GM21717 (cell line): ENCODE data around the gene B3GNT9.

Source experiments
- ATAC-seq: cut with Tn5 transposase; IDR thresholded peaks from one replicate; pipeline ENCODE4 v1.9.1; 2021; ENCODE audit warnings: mild to moderate bottlenecking, moderate library complexity; ENCODE audit not compliant: unreplicated experiment

The B3GNT9 gene

DNA sequence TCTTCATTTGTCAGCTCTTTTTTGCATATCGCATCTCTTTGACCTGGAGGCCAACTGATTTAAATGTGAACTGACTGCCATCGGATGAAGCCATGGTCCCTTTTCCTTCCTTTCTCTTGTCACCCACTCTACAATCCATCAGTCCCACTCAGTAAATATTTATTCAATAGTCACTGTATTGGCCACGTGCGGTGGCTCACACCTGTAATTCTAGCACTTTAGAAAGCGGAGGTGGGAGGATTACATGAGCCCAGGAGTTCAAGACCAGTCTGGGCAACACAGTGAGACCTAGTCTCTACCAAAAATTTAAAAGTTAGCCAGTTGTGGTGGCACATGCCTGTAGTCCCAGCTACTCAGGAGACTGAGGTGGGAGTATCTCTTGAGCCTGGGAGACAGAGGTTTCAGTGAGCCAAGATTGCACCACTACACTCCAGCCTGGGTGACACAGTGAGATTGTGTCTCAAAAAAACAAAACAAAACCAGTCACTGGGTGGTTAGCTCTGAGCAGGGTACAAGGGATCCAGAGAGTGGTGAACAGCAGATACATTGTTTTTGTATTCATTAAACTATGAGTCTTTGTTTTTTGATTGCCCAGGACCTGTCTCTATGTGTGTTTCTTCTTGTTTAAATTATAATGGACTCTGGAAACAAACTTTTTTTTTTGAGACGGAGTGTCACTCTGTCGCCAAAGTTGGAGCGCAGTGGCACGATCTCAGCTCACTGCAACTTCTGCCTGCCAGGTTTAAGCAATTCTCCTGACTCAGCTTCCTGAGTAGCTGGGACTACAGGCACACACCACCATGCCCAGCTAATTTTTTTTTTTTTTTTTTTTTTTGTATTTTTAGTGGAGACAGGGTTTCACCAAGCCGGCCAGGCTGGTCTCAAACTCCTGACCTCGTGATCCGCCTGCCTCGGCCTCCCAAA lies 34.1 kb downstream of the B3GNT9 start:
- ATAC-seq: no peak

DNA sequence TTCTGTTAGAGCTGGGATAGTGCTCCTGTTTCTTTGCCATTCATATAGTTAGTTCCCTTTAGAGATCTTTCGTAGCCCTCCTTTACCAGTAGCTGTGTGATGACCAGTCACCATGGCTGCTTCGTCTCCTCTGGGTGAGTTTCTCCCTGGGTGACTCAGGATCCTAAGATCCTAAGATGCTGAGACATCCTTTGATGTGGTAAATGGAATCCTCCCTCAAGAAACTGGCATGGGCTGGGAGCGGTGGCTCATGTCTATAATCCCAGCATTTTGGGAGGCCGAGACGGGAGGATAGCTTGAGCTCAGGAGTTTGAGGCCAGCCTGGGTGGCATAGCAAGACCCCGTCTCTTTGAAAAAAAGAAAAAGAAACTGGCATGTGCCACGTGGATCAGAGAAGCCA lies 35.2 kb downstream of the B3GNT9 start:
- no peak for ATAC-seq

DNA sequence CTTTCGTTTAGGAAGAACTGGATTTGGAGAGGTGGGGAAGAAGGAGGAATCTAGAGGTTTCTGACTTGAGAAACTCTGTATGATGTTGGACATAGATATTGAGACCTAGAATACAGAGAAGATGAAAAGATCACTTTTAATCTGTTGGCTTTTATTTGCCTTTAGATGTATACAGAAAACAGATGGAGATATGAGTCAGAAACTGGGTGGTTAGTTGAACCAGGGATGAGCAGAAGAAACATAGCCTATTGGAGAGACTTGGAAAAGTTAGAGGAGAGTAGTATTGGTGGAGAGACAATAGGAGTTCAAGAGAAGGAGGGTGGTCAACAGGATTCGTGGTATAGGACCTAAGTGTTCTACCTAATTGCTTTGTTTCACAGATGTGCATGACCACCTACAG lies 36.0 kb downstream of the B3GNT9 start:
- no peak for ATAC-seq

DNA sequence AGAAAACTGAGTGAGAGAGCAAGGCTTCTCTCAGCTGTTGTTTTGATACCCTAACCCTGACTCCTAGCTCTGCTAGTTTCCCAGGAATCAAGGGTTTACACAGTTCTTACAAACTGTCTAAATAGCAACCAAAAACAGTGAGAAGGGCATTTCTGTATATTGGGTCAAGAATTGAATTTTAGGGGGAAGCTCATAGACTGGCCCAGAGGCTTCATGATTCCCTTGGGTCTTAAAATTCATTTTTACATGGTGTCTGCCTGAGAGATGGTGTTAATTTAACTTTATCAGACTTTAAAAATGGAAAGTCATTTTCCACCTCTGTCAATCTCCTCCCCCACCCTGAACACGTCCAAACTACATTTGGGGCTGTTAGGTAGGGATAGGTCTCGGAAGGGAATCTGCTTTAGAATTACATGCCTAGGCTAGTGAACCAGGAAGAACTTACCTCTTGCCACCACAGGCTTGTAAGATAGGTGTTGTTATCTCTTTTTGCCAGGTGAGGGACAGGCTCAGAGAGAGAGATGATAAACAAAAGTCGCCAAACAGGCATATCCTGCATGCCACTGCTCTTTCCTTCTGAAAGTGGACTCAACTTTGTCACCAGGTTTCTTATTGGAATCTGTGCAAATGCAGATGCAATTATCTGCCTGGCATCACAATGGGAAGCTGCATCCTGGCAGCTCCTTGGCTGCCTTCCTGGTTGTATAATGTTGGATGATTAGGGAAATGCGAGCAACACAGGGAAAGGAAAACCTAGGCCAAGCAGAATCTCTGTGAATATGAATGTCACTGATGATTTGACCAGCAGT lies 38.0 kb downstream of the B3GNT9 start:
- no peak for ATAC-seq

DNA sequence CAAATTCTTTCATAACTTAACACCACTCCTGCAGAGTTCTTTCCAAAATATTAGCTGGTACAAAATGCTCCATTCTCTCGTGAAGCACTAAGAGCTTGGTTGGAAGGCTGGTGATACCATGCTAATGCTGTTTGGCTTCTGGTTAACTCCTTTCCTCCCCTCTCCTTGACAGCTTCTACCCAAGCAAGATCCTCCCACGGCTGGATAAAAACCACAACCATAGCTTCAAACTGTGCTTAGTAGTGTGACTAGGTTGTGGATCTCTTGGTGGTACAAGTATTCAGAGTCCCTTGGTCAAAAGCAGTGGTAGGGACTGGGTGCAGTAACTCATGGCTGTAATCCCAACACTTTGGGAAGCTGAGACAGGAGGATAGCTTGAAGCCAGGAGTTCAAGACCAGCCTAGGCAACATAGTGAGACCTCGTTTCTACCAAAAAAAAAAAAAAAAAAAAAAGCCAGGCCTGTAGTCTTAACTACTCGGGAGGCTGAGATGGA lies 38.8 kb downstream of the B3GNT9 start:
- ATAC-seq: no peak

DNA sequence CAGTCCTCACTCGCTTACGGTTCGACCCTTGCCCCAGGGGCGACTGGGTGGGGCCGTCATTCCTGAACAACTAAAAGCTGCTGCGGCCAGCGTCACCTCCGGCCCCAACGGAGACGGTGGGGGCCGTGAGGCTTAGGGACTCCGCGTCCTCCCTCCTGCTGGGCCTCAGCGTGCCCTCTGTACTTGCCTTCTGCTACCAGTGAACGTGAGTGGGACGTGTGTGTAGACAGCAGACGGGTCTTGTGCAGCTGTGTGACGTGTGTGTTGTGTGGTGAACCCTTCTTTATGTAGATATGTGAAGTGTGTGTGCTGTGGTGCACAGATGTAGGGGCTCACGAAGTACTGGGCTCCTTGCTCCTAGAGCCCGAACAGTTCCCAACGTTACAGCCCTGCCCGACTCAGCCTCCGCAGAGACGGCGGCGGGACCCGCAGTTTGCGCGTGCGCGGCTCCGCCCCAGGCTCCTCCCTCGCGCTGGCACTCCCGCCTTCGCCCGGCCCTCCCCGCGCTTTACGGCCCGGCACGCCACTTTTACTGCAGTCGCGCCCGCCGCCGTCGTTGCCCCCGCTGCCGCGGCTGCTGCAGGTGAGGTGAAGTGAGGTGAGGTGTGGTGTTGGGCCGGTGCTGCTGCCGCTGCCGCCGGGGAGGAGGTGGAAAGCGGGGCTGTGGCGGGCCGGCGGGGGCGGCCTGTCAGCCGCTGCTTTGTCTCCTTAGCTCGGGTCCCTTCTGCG lies 41.2 kb downstream of the B3GNT9 start, which contains the start of gene PHAF1:
Gene PHAF1, plus strand, starts transcription at position 535 of the 729 bp plus-strand sequence. CDS start 235 bp downstream, outside the sequence.
- ATAC-seq: peak; percentile 86

DNA sequence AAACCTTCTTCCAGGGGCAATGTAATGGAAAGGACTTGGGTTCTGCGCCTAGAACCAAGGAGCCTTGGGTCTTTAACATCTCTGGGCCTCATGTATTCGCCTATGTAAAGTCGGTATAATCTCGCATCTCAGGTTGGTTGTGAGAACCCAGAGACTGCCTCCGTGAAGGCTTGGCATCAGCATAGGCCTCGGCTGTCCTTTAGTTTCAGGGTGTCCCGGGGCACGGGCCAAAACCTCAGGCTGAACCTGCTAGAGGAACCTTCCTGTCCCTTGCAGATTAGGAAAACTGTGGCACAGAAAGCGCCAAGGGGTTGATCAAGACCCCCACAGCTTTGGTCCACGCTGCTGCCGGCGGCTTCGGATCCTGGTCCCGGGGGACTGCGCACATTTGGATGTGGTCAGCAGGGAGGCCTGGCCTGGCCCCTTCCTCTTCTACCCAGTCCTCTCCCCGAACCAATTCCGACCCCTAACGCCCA lies 41.8 kb downstream of the B3GNT9 start:
- no peak for ATAC-seq

DNA sequence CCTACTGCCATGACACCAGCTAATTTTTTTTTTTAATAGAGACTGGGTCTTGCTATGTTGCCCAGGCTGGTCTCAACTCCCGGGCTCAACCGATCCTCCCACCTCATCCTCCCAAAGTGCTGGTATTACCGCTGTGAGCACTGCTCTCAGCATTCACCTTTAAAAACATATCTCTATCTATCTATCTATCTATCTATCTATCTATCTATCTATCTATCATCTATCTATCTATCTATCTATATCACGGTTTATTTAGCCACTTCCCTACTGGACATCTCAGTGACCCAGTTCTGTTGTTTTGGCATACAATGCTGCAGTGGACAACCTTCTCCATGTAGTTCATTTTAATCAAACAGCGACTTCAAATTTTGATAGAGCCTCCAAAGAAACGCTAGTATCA lies 42.3 kb downstream of the B3GNT9 start:
- no peak for ATAC-seq

DNA sequence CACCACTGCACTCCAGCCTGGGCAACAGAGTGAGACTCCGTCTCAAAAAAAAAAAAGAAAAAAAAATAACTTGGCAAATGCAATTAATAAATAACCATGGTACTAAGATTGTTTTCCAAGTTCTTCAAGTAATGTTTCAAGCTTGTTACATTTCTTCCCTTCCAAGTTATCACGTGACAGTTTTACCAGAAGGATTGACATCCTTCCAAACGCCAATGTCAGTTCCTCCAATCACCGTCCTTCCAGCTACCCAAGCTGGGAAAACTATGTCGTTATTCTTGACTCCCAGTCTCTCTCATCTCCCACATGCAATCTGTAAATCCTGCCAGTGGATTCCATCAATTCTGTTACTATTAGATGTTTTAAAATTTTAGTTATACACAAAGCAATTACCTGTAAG lies 44.9 kb downstream of the B3GNT9 start:
- ATAC-seq: no peak

DNA sequence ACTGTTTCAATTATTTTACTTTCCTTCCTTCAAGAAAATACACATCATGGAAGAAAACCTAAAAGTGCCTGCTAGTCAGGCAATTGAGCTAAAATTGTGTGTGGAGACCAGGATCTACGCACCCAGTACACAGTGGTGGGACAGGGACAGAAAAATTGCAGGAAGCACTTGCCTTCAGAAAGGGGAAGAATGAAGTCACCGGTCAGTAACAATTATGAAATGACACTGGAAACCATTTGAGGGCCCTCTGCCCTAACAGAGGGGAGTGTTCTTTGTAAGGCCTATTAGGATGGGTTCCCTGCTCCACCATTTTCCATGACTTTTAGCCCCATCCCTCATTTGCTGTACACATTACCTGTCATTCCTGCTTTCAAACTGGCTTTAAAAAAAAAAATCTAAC lies 45.6 kb downstream of the B3GNT9 start:
- no peak for ATAC-seq

DNA sequence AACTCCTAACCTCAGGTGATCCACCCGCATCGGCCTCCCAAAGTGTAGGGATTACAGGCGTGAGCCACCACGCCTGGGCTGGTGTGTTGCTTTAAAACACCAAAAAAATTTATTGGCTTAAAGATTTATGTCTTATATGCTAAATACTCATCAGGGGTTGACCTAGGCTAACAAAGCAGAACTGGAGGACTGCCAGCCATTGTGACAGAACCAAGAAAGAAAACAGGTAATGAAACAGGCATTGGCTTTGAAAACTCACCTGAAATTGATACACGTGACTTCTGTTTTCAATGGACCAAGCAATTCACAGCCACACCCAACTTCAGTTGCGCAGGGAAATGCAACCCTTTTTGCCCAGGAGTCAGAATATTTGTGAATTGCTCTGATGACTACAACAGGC lies 46.0 kb downstream of the B3GNT9 start:
- ATAC-seq: no peak

DNA sequence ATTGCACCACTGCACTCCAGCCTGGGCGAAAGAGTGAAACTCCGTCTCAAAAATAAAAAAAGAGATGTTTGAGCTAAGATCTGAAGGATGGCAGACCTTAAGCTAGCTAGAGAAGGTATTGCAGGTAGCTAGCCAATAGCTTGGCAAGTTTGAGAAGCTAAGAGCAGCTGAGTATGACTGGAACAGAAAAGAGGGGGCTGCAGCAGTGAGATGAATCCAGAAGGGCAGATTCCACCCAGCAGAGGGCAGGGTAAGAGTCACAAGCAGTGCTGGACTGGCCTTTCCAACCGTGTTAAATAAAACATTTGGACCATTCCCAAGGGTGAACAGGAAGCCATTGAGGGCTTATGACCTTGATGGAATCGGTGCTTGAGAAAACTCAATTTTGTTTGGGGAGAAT lies 46.7 kb downstream of the B3GNT9 start:
- no peak for ATAC-seq

DNA sequence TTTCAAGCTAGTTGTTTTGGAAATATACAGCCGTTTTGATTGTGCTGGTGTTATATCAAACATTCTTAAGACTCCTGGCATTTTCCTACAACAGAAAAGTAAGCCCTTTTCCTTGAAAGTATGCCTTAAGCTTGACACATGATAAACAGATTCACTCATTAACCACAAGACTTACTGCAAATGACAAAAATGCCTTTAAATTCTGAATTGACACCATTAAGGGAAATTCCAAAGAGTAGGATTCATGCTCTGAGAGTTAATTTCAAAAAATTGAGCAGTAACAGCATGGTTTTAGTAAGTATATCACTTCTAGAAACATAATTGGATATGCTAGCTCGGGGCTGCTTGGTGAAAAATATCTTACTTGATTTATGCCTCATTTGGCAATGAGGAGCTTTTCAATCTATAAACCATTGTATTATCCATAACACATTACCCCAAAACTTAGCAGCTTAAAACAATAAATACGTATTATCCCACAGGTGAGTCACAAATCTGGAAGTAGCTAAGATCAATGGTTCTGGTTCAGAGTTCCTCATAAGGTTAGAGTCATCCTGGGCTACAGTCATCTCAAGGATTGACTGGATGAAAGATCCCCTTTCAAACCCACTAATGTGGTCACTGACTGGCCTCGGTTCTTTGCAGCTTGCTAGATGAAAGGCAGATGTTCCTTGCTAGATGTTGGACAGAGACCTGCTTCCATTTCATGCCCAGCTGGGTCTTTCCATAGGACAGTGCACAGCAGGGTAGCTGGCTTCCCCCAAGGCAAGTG lies 49.3 kb downstream of the B3GNT9 start:
- ATAC-seq: no peak

DNA sequence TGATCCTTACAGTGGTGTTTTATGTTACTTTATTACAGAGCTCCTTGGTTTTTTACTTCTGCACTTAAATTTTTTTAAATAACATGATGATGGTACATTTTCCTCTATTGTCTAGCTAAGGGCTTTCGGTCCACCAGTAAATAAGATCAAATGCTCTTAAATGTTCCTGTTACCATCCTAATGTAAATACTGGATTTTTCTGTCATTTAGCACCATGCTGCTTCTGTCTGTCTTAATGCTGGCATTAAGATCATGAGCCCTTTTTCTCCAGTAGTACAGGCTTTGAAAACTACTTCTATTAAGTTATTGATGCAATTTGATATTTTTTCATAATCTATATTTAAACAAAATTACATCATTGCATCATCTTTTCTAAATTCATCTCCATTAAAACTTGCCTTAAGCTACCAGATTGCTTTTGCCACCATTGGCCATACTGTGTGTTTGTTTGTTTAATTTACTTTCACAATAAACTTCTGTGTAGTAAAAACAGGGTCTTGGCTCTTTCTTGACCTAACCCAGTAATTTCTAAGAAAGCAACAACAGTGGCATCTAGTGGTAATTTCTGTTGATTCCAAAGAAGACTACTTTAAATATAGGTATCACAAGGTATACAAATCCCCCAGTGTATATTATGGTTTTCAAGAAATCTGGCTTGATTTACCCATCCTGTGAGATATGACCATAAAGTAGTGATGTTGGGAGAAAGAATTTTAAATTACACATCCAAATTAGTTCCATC lies 50.1 kb downstream of the B3GNT9 start:
- no peak for ATAC-seq

DNA sequence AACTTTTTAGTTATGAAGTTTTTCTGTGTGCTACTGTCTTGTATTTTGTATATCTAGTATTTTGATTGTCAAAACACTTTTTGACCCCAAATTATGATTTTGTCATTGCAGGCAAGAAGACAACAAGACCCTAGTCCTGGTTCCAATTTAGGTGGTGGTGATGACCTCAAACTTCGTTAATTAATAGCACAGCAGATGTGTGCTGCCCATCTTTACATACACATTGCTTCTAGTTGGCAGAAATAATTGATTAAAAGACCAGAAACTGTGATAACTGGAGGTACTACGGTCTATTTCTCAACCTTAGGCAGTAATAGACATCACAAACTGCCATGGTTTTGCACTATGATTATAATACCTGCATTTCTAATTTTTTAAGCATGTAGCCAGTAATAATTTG lies 52.2 kb downstream of the B3GNT9 start:
- ATAC-seq: no peak
